ENCODE measurements around the gene VPS54.
"Not testable (repeated sequence)": the region's sequence is repeated elsewhere in the genome, so short reads cannot be mapped to it uniquely, and the experiment has no call there.

VPS54 gene

GRCh38 chr2:63994329-63995070 lies 24.7 kb downstream of the VPS54 start:
- DNase-seq (ENCODE audit: low spot score): not testable (repeated sequence)

DNA sequence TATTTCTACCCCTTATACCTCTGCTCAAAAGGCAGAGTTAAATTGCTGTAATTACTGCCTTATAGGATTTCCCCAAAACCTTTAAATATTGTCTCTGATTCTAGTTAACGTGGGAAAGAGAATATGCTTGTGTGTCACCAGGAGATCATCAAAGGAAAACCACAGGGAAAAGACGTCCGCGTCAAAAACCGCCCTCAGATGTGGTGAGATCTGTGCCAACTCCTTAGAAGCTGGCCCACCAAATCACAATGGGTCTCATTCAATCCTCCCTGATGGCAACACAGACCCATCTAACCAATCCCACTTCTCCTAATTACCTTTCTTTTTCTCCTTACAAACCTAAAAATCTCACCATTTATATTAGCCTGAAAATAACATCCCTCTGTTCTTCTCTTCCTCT lies 25.4 kb downstream of the VPS54 start:
- no peak for DNase-seq (ENCODE audit: low spot score)

- not testable (repeated sequence) for DNase-seq (ENCODE audit: low spot score)
Observed at GRCh38 chr2:63993130-63993584, 26.1 kb downstream of the VPS54 start.

GRCh38 chr2:63992061-63992685 lies 27.1 kb downstream of the VPS54 start:
- DNase-seq (ENCODE audit: low spot score): no peak

- DNase-seq (ENCODE audit: low spot score): not testable (repeated sequence)
Observed at GRCh38 chr2:63991173-63991999, 27.8 kb downstream of the VPS54 start.

DNA sequence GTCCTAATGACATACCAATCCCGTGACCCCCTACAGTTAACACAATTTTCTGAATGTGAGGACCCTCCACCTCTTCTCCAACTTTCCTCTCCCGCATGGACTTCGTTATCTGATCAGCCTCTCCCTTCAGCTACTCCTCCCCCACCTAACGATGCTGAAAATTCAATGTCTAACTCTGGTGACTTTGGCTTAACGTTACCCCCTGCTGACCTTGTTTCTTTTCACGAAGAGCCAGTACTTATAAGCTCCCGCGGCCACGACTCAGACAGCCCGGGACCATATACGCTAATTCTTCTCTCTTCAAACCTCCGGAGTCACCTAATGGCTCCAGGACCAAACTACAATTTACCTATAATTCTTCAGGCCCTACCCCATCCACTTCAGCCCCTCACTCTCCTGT lies 29.2 kb downstream of the VPS54 start:
- no peak for DNase-seq (ENCODE audit: low spot score)

DNA sequence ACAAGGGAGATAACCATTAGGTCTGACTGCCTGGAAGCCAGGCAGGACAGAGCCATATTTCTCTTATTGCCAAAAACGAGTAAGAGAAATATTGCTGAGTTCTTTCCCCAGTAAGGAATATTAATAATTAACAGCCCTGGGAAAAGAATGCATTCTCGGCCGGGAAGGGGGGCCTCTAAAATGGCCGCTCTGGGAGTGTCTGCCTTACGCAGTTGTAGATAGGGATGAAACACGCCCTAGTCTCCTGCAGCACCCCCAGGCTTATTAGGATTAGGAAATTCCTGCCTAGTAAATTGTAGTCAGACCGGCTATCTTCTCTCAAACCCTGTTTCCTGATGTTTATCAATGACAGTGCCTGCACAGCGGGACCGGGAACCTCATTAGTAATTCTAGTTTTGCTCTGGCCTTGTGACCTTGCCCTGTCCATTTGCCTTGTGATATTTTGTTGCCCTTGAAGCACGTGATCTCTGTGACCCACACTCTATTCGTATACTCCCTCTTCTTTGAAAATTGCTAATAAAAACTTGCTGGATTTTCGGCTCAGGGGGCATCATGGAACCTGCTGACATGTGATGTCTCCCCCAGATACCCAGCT lies 30.3 kb downstream of the VPS54 start:
- DNase-seq (ENCODE audit: low spot score): not testable (repeated sequence)

GRCh38 chr2:63984606-63985359 lies 34.4 kb downstream of the VPS54 start:
- DNase-seq (ENCODE audit: low spot score): no peak

- DNase-seq (ENCODE audit: low spot score): no peak
Observed at GRCh38 chr2:63983986-63984605, 35.1 kb downstream of the VPS54 start.

DNA sequence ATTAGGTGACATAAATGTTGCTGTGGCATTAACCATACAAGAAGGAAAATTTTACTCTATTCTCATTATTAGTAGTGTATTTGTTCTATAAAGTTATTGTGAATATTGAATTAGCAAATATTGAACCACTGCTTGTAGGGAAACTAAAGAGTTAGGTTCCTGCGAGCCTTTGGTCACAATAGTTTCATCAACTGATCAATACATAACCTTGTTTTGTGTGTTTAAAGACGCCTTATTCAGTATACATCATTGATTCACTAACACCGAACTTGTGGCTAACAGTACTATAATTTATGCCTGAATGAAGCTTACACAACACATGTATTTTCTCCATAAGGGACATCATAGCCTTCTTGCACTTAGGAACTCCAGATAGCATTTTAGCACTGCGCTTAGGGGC lies 36.9 kb downstream of the VPS54 start:
- no peak for DNase-seq (ENCODE audit: low spot score)

DNA sequence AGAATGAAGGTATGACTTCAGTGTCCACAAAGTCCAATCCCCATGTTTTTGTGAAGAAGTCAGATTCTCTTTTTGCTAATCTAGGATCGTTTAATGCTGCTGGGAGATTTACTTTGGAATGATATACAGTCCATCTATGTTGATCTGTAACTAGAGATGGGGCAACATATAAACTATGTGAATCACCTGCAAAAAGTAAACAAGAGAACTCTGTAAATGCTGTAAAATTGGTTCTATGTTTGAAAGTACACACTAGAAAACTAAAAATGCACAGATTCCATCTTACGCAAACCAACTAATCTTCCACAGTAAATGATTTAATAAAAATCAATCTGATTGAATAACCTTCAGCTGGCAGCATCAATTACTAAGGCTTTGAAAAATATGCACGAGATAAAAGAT lies 37.5 kb downstream of the VPS54 start:
- no peak for DNase-seq (ENCODE audit: low spot score)

DNA sequence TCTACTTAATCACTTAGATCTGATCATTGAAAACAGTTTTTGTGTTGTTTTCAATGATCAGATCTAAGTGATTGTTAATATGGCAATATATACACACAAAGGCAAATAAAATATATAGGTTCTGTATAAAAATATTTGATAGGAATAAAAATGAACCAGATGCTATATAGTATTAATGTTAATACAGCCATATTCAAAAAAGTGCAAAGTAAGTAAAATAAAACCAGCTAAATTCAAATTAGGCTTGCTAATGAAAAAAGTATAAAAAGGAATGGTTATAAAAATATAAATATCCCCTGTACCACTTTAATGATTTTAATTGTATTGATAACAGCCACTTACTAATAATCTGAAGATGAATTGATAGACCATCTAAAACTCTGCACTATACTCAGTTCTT lies 38.4 kb downstream of the VPS54 start:
- DNase-seq (ENCODE audit: low spot score): no peak

DNA sequence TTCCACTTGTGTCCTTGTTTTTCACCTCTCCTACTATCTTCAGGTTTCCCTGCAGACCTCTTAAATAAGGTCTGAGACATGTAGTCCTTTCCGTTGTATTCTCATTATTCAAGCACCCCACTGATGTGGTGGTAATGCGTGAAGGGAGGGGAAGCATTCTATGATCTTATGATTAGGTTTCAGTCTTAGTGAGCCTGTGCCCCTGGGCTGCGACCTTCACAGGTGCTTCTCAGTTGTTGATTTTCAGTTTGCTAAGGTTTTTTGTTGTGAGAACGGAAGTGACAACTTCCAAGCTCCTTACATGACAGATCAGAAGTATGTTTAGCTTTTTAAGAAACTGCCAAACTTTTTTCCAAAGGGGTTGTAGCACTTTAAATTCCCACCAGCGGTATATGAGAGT lies 41.3 kb downstream of the VPS54 start:
- no peak for DNase-seq (ENCODE audit: low spot score)

DNA sequence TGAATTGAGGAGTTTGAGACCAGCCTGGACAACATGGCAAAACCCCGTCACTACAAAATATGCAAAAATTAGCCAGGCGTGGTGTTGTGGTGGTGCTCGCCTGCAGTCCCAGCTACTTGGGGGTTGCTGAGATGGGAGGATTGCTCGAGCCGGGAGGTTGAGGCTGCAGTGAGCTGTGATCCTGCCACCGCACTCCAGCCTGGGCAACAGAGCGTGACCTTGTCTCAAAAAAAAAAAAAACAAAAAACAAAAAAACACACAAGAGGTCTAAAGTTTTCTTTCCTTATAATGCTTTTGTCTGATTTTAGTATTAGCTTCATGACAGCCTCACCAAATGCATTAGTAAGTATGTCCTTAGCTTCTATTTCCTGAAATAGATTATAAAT lies 43.1 kb downstream of the VPS54 start:
- no peak for DNase-seq (ENCODE audit: low spot score)

GRCh38 chr2:63975437-63976124 lies 43.6 kb downstream of the VPS54 start:
- no peak for DNase-seq (ENCODE audit: low spot score)

- not testable (repeated sequence) for DNase-seq (ENCODE audit: low spot score)
Observed at GRCh38 chr2:63975036-63975435, 44.2 kb downstream of the VPS54 start.

DNA sequence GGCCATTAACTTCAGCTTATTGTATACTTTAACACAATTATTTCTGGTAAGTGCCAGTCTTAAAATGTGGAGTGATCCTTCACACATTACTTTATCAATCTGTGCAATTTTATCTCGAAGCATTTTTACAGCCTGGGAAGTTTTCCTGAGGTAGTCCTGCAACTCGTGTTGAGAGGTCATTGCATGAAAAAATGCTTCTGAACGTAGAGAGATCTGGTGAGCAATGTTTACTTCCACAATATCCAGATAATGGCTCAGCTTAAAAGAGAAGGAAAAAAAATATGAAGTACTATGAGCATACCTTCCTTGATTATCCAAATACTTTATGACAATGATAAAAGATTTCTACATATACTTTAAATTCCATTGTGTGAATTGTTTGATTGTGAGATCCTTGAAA lies 57.0 kb downstream of the VPS54 start:
- DNase-seq (ENCODE audit: low spot score): no peak

DNA sequence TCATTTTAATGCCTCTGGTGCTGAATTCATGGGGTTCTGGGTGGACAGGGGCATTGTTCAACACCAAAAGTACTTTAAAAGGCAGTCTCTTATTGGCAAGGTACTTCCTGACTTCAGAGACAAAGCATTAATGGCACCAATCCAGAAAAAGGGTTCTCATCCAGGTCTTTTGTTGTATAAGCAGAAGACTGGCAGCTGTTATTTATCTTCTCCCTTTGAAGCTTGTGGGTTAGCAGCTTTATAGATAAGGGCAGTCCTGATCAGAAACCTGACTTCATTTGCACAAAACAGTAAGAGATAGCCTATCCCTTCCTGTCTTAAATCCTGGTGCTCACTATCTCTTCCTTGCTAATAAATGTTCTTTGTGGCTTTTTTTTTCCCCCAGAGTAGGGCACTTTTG lies 68.8 kb downstream of the VPS54 start:
- DNase-seq (ENCODE audit: low spot score): no peak

DNA sequence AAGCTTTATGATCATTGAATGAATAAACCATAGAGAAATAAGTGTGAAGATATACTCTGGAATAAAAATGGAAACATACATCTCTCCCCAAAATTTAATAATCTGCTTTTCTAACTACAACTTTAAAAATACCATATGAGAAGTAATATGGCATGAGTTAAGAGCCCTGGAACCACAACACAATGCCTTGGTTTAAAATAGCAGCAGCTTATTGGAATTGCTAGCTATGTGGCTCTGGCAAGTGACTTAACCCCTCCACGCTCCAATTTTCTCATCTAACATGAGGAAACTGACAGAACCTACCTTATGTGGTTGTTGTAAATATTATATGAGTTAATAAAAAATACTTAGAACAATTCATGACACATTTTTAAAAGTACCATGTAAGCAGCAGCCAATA lies 76.4 kb downstream of the VPS54 start:
- DNase-seq (ENCODE audit: low spot score): no peak

DNA sequence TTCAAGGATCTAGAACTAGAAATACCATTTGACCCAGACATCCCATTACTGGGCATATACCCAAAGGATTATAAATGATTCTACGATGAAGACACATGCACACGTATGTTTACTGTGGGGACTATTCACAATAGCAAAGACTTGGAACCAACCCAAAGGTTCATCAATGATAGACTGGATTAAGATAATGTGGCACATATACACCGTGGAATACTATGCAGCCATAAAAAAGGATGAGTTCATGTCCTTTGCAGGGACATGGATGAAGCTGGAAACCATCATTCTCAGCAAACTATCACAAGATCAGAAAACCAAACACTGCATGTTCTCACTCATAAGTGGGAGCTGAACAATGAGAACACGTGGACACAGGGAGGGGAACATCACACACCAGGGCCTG lies 87.1 kb downstream of the VPS54 start:
- DNase-seq (ENCODE audit: low spot score): not testable (repeated sequence)

- no peak for DNase-seq (ENCODE audit: low spot score)
Observed at GRCh38 chr2:63926815-63927214, 92.4 kb downstream of the VPS54 start.

Data from globus pallidus (tissue), 1 donor.